Activated CD4-positive, alpha-beta T cell treated with anti-CD3 and anti-CD28 coated beads, Interleukin-2, amount 50 U/mL, for 1 hour (primary cell): Measurements from ENCODE around the gene KCNMA1.

Source experiments
- DNase-seq: peaks from one replicate; pipeline ENCODE4 v3.0.0-alpha.2; 2020

The KCNMA1 gene

DNA sequence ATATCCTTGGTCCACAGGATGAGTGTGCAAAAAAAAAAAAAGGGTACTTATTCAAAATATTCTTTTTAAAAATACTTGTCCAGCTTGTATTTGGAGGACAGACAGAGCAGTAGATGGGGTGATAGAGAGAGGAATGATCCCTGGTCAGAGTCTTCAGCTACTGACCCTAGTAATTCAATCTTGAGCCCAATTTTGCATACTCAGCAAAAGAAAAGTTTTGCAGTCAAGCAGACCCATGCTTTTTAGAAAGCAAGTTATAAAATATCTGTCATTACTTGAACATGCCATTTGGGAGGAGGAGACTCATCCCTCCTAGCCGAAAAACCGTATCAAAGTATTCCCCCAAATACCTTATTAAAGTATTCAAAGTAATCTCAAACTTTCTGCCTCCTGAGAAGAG, 585.0 kb downstream of the KCNMA1 start:
- DNase-seq: no peak

DNA sequence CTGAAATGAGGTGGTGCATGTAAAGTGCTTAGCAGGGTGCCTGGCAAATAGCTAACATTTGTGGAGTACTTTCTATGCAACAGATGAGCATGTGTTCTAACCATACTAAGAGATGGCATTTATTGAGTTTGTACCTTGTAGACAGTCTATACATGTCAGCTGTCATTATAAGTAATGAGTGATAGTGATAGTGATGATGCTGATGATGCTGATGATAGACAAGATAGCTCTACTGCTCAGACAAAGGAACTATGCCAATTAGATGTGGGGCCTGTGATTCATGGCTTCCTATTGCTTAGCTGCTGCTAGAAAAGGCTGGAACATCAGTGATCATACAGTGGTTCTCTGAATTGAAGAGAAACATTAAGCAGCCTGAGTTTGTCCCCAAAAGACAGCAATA, 585.8 kb downstream of the KCNMA1 start:
- DNase-seq: no peak

DNA sequence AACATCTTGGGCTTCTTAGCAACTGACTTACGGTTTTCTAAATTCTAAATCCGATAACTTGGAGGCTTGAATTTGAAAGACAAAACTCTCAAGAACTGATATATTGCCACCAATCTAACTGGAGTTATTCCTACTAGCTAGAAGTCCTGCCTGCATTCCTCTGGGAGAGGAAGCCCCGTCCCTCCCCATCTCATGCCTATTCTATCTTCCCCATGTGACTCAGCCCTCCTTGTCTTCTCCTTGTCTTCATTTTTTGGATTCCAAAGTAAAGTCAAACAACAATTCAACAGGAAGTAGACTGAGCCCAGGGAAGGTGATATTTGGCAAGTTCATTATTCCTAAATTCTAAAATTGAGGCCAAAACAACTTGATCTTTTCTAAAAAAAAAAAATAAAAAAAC, 587.7 kb downstream of the KCNMA1 start:
- DNase-seq: no peak

DNA sequence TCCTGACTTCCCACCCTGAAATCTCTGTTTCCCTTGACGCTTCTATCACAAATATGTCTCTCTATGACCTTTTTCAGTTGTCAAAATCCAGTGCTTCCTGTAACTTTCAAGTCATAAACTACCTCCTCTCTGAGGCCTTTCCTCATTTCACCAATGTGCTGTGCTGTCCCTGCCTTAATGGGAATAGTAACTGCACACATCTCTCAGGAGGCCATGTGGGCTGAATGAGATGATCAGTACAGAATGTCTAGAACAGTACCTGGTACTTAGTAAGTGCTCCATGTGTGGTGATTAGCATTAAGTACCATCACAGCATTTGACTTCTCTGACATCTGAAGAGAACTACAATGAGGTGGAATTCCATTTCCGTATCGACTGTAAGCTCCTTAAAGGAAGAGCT, 588.5 kb downstream of the KCNMA1 start:
- no peak for DNase-seq

DNA sequence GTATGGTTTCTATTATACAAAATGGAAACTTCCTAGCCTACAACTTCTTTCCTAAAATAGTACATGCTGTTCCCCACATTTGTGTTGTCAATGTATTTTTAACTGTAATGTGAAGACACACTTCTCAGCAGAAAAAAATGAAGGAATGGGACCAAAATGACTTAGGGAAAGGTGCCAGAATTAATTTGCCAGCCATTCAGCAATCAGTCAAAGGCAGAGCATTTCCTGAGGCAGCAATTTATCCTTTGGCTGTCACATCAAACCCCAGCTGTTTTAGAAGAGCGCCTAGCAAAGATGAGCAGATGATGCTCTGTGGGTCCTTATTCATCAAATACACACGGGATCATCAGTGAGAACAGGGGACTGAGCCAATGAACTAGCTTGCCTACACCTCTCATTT, 592.5 kb downstream of the KCNMA1 start:
- DNase-seq: no peak

DNA sequence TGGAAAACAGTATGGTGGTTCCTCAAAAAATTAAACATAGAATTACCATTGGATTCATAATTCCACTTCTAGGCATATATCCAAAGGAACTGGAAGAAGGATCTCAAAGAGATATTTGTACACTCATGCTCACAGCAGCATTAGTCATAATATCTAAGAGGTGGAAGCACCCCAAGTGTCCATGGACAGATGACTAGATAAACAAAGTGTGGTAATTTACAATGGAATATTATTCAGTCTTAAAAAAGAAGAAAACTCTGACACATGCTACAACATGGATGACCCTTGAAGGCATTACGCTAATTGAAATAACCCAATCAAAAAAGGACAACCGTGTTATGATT, 594.2 kb downstream of the KCNMA1 start:
- no peak for DNase-seq

DNA sequence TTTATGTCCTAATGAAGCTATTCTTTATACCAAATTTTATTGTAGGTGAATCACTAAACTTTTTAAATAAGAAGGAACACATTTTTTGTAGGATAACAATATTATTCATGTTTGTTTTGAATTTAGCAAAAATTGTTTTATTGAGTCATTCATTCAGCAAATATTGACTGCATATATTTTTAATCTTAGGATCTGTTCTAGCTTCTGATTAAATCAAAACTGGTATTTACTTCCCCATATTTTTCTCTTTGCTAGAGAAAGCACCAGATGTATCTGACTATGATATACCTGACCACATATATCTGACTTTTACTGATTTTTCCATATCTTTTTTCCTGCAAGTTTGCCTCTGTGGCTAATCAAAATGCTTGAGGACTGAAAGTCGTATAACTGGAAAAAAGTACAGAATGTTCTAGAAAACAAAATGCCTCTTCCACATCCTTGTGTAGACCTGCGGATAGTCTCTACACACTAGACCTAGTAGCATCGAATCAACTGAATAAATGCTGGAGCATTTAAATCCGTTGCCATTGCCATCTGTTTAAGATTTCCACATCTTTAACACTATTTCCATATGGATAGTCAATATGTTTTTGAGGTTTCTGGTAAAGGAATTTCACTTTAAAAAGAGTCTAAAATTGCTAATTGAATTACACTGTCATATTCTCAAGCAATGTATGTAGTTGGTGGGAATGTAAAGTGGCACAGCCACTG, 594.7 kb downstream of the KCNMA1 start:
- DNase-seq: no peak

DNA sequence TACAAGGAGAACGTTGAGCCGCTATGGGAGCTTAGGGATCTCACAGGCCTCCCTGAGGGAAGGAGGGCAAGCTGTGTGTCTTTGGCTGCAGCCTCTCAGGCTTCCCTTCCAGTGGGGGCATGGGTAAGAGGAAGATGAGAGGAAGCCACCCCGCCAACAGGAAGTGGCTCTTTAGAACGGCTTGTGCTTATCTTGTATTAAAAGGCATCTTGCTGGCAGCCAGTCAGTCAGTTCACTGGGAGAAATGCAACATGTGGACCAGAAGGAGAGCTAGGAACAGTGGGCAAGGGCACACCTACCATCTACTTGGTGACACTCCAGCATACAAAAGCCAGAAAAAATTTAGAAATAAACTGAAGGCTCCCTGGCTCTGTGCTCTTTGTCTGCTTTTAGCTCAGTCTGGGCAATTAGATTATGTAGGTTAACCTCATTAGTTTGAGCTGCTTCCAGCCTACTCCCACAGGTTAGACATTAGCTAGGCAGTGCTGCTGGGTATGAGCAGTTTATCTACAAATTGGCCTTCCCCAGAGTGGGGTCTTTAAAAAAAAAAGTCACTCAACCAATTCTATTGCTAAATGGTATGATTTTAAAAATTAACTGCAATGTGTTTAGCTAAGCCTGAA, 595.9 kb downstream of the KCNMA1 start:
- no peak for DNase-seq

DNA sequence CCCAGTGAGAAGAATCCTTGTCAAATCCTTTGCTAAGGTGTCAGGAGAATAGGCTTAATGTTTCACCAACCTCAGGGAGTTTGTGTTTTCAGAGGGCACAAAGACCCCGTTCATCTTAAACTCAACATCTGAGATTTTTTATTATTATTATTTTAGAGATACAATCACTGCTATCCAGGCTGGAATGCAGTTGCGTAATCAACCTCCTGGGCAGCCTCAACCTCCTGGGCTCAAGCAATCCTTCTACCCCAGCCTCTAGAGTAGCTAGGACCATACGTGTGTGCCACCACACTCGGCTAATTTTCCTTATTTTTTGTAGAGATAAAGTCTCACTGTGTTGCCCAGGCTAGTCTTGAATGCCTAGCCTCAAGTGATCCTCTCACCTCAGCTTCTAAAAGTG, 599.2 kb downstream of the KCNMA1 start:
- DNase-seq: no peak

DNA sequence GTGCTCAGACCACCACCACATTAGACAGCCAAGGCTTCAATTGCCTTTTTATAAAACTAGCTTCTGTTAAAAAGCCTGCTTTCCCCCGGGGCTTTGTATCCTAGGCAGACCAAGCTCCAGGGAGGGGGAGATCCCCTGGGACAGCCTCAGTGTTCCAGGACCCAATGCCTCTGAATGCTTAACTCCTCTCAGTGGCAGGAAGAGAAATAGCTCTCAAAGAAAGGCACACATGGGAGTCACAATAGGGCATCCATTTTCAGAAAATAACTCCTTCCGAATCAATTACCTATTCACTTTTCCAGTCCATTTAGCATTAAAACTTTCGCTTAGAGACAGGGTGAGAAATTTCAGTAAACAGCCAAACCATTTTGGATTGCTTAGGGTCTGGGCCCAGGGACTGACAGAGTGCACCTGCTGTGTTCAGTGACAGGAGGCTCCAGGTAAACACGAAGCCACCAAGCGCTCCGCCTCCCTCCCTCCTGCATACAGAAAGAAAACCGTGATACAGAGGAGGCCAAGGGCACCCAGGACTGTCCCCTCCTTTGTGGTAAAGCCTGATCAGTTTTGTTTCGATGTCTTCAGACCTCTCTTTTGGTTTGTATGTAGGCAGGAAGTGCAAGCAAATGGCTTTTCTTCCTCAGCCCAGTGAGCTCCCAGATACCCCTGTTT, 599.7 kb downstream of the KCNMA1 start:
- no peak for DNase-seq

DNA sequence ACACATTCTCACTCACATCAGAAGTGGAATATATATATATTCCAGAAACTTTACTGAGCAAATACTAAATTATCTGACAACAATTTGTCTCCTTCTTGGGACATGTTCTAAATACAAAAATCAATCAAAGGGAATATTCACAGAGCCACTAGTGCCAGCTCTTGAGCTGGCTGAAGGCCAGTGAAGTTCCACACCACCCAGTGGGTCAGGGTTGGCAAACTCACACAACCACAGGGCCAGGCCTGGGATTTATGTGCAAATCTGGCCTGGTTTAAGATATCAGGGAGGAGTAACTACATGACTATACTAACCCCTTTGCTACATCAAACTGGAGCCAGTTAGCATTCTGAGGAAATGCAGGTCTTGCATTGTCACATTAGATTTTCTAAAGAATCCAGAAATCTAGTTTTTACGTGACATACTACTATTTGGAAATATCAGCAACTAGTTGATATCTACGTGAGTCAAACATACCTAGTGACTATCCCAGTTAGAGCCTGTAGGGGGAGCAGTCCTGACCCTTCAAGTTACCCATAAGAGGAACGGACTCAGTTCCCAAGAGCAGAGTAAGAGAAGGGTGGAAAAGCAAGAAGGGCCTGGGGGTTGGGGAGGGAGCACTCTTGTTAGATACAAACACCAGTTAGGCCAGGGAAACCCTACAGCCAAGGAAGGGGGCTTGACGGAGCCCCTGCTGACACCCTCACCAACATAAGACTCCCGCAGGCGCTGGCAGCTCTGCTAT, 600.4 kb downstream of the KCNMA1 start:
- no peak for DNase-seq

DNA sequence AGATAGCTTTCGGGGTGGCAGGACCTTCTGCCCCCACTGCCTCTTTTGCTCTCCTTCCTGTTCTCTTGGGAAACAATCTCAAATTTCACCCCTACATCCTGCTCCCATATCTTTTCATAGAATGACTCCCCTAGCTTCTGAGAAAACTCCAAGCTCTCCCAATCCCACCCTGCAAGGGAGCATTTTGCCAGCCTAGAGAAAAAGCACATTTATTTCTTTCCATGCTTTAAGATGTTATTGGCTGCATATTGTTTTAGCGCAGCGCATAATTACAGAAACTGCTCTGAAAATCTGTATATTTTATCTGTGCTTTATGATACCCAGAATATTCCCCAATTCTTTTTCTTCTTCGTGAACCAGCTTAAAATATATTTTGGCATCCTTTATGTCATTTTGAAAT, 601.3 kb downstream of the KCNMA1 start:
- DNase-seq: no peak

DNA sequence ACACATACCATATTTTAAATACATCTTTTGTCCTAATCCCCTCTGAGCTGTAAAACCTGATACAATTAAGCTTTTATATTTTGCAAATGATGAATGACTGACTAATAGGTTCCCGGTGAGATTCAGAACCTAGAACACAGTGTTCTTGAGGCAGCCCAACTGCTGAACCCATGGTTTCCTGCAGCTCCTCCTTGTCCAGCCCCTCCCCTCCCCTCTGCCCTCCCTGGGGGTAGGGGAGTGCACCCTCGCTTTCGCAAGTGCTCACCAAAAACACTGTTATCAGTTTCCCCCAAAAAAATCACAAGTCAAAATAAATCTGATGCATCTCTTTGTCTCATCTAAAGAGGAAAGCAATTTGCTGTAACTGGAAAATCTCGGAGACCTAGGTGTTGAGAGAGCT, 602.8 kb downstream of the KCNMA1 start:
- no peak for DNase-seq

DNA sequence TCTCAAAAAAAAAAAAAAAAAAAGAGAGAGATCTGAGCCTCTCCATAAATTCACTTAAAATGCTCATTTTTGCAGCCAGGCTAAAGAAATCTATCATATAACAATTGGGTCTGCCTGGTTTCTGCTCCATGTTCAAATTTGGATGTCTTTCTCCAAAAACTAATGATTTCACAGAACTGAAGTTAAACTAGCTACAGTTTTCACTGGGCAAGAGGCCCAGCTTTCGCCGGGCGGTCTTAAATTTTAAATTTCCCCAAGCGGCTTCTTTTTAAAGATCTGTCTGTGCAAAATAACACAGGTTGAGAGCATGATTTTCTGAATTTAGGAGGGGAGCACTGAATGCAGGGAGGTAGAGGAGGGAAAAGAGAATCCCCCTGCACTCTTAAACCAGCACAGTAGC, 603.4 kb downstream of the KCNMA1 start:
- DNase-seq: no peak

DNA sequence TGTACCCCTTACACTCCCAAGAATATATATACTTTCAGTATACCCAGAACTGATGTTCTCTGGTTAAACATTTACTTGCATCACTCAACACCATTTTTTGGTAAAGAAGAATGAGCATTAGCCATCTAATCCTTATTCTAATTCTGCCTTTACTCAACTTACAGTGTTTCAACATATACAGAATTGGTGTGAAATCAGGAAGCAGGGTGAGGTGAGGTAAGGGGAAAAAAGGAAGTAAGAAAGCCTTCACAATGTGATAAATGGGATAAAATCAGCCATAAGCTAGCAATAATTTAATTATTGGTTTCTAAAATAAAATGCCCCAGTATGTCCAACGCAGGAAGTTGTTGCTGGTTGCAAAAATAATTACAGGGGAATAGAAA, 605.4 kb downstream of the KCNMA1 start:
- DNase-seq: no peak

DNA sequence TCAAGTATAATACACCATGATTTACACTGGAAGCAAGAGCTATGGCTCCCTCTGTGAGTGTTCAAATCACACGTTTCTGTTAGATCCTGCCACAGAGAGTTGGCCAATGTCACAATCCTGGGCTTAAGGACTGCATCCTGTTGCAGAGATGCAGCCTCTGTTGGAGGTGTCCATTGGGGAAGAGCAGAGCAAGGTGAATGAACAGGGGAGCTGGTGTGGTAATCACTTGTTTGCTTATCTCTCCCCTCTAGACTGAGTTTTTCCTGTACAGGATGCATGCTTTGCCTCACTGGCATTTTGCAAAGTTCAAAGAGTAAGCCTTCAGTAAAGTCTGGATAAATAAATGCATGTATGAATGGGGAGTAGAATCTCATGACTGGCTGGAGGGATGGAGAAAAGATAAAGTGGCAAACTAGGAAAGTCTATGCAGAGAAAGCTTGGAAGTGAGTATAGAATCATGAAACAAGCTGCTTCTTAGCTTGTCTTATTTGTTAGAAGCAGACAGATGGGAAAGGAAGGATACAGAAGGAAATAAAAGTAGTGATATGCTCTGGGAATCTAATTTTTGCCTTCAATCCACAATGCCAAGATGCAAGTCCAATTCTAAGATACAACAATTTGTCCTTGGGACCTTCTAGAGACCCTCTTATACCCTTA, 605.9 kb downstream of the KCNMA1 start:
- no peak for DNase-seq

DNA sequence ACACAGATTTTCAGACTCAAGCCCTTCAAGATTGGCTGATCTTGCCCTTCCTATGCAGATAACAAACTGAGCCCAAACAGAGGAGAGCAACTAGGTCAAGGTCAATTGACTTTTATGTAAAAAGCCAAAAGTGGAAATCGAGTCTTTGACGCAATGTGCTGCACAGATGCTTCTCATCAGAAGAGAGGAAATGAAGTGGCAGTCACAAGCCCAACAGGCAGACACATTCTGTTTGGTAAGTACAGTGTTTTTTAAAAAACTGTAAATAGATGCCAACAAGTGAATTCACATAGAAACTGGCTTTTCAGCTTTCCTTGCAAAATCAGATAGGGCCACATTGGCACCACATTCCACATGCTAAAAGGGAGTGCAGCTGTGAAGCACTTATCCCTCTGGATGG, 606.6 kb downstream of the KCNMA1 start:
- DNase-seq: no peak

DNA sequence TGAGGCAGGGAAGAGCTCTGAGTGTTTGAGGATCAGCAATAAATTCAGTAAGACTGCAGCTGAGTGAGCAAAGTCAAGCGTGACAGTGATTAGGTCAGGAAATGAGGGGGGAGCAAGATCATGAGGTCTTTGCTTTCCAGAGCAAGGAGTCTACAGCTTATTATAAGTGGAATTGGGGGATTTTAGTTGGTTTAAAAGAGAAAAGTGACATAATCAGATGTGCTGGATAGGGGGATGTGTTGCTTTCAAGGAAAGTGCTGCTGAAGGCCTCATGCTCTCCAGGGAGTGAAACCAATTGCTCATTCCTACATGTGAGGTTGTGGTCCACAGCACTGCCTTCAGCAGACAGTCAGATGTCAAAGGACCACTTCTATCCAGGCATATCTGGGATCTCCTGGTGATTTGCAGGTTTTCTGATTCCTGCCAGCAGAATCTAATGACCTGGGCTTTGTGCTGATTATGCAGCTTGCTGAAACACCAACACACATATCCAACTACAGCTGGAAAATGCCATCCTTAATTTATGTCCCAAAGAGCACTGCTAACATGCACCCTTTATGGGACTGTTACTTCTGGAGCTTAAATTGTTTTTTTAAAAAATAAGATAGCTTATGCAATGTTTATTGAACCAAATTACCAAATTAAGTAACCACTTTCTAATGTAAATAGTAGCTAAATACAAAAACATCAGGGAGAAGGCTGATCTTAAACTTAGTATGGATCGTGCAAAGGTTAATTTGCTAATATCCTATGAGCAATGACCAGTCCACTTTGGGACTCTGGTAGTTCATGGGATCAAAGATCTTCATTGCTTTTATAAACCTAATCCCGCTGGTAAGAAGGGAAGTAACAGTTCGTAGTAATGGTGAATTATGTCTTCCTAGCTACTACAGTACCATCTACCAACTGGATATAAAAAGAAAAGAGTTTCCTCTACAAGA, 607.6 kb downstream of the KCNMA1 start:
- no peak for DNase-seq

DNA sequence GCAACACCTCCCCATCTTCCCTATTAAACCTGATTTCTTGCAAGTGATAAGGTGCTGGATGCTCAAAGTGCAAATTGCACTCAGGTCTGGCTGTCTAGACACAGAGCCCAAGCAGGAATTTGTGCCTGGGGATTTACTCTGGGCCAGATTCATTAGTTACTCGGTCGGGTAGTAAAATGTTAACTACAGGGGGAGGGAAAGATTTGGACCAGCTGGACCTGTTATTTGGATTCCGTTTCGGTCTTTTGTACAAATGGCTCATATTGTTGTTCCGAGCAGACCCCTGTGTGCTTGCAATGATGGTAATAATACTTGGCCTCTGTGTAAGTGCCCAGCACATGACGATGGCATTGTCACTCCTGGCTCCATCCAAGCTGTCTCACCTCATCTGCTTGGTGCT, 609.6 kb downstream of the KCNMA1 start:
- no peak for DNase-seq

DNA sequence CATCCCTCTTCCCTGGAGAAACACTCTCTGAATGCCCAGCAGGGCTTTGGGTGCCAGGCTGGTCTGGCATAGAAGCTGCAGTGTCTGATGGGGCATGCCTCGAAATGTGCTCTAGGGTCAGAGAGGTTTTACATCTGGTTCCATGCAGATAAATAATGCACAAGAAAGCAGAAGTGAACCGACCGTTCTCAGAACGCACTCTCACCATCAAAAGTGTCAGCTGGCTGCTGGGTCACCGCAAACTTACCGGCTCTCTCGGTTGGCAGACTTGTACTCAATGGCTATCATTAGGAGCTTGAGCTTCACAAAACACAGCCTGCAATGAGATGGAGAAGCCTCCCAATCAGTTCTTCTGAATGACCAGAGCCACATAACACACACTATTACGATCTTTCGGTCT, 610.0 kb downstream of the KCNMA1 start:
- DNase-seq: no peak

DNA sequence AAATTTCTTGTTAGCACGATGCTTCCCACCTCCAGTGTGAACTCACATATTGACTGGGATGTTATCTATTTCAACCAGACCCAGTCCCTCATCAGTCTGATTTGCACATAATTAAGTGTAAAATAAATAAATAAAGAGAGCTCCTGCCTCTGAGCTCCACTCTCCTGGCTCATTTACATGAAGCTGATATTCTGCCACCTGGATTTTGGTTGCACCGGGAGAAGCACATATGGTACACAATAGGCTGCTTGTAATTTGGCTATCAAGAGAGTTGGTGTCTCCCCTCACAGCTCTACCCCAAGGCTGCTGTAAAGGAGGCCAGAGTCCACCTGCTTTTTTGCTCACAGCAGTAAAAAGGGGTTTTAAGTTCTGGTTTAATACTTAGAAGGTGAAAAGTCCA, 610.5 kb downstream of the KCNMA1 start:
- DNase-seq: no peak

DNA sequence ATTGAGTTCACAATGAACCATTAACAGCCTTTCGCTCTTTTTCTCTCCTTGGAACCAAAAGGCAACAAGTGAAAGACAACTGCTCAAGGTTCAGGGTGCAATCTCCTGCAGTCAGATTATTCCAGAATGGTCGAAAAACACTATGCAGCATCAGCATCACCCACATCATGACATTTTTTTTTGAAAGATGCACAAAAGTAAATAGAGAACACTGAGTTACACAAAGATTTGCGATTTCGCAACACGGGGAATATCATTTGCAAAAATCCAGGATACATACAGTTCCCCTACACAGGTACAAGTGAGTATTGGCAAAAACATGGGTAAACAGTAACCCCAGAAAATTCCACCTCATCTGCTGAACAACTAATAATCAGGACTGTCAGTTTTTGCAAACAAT, 611.5 kb downstream of the KCNMA1 start:
- DNase-seq: no peak
